Right cardiac atrium (tissue), 5 donors: ENCODE measurements around the gene ZNF140. TPM values are rescaled to one million over a fixed set of nuclear protein-coding genes. Genes with fewer than 3 reads are reported as not detected.

Experiments
- ATAC-seq, 2 donors: fragments of 200-7000 bp; cut with Tn5 transposase; one replicate each; pipeline versions ENCODE4 v1.8.0 to v1.9.1; 2020; ENCODE audit warnings: moderate library complexity in 2 of 2, mild to moderate bottlenecking in 1 of 2
- DNase-seq, 3 donors: peaks; one replicate each; pipeline ENCODE4 v3.0.0-alpha.2; 2020
- H3K27ac ChIP-seq: one replicate; pipeline ENCODE4 v1.5.1; 2013; ENCODE audit warnings: mild to moderate bottlenecking, low read length, control low read depth, moderate library complexity
- H3K27me3 ChIP-seq: one replicate; pipeline ENCODE4 v1.6.1; 2013; ENCODE audit not compliant: control insufficient read depth, insufficient read depth
- H3K4me1 ChIP-seq: one replicate; pipeline ENCODE4 v1.6.1; 2013; ENCODE audit warnings: low read length; ENCODE audit not compliant: control insufficient read depth, insufficient read depth
- H3K4me3 ChIP-seq: one replicate; pipeline ENCODE4 v1.5.1; 2013; ENCODE audit warnings: low read length, control low read depth
- H3K9me3 ChIP-seq: one replicate; pipeline ENCODE4 v1.6.1; 2013; ENCODE audit warnings: low read length; ENCODE audit not compliant: control insufficient read depth
- WGBS: extraction: QIAGEN DNeasy Blood & Tissue Kit; methylation state at CpG from one replicate; pipeline ENCODE4 v1.1.7; 2013; 5-methylcytosine and 5-hydroxymethylcytosine counted together
- intact Hi-C, 4 donors: fragments of 100-400 bp; cut with DNase I; formaldehyde crosslinking; loops; one replicate each; pipeline versions ENCODE4 v1.11.0 to v1.14.0; 2022 to 2023
- long read RNA-seq, 4 donors: library from polyadenylated mRNA; unstranded; transcript quantifications; one replicate each; pipeline ENCODE4 v2.0.0, GENCODE V29; 2020 to 2021
- polyA plus RNA-seq: library from polyadenylated mRNA; stranded (reverse); fragments of 200-250 nt; gene quantifications from one replicate; pipeline ENCODE4 v1.2.3, GENCODE V29; 2013
- total RNA-seq, 4 donors: library from RNA; stranded (reverse); fragmentation: NEBNext Ultra II Directional; extraction: Animal tissue kit (Norgen Biotek cat#: 25700); gene quantifications; one replicate each; pipeline ENCODE4 v1.2.1, GENCODE V29; 2021
- donor health status: healthy with polysubstance abuse.
- donor health status: DM: no; HTN: yes; CAD: no.
- donor health status: DM: no; HTN: no; CAD: no.
- donor health status: DM: no; HTN: yes; CAD: no; lungs with severe emphysema.
- donor health status: DM: yes; HTN: yes; CAD: no.

Gene ZNF140
- total RNA-seq (10 to 100 TPM in 2 of 4 donors, 1 to 10 TPM in 2; 8.5 to 10.7 (median 10.0) TPM), polyA plus RNA-seq (10.3 TPM)
- long read RNA-seq, donor 1, transcript ZNF140-205 (4 exons, 553 nt) = major isoform, 7 of 25 reads
- long read RNA-seq, donor 1, transcript ZNF140-209 (6 exons, 2,328 nt) = minor isoform, 5 of 25 reads
- long read RNA-seq, donor 1, partial matches to known transcripts = 0 of 25 reads
- long read RNA-seq, donor 1, other reads (novel, unspliced or antisense) = 11 of 25 reads
- long read RNA-seq, donor 2, partial matches to known transcripts = 0 of 2 reads
- long read RNA-seq, donor 2, other reads (novel, unspliced or antisense) = 0 of 2 reads
- long read RNA-seq, donor 3, transcript ZNF140-202 (5 exons, 3,550 nt) = major isoform, 23 of 53 reads
- long read RNA-seq, donor 3, transcript ZNF140-209 (6 exons, 2,328 nt) = minor isoform, 8 of 53 reads
- long read RNA-seq, donor 3, partial matches to known transcripts = 0 of 53 reads
- long read RNA-seq, donor 3, other reads (novel, unspliced or antisense) = 21 of 53 reads
- long read RNA-seq, donor 4, partial matches to known transcripts = 1 of 10 reads
- long read RNA-seq, donor 4, other reads (novel, unspliced or antisense) = 5 of 10 reads

DNA sequence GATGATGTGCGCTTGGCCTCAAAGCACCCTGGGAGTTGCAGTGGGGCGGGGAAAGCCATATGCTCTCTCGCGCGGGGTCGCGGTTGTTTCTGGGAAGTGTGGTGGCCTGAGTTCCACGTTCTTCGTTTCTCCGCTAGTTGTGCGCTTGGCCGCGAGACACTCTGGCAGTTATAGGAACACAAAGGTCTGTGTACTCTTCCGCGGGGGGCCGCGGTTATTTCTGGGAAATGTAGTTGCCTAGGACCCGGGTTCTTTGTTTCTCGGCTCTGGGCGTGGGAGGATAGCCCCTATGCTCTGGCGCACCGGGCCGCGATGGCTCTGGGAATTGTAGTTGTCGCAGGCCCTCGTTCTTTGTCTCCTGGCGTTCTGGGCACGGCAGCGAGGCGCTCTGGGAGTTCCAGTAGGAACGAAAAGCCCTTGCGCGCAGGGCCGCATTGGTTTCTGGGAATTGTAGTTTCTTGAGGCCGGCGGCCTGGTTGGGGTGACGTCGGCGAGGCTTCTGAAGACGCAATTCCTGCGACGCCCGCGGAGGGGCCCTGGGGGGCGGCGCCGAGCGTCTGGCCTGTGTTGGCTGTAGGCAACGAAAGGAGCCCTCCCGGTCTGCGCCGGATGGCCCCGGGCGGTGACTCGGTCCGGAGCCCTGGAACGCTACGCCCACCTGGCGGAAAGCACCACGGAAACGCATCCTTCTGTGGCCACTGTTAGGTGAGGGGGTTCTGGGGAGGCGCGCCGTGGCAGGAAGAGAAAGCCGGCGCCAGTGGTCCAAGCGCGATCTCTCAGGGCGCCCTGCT, at the start of gene ZNF140:
TSS of gene ZNF140 (plus strand) at position 556 of the 791 bp plus-strand sequence. CDS start 398 bp downstream, outside the sequence.
- peak within 1 kb of the TSS; percentile 66 for H3K4me3 ChIP-seq
- intact Hi-C loops = loop anchor here in 2 of 4 donors (5.0 kb wide), 2 partner anchors 43 to 47 kb away; partner anchors contain the start of gene ZNF84 (in 1 of the 2)
- WGBS = under 1% methylated on average over 69 of the region's 69 CpGs
- H3K27me3 ChIP-seq = no peaks in the 10 kb centered on the region
- ATAC-seq (peak; percentile 91 to 95), DNase-seq (peak; percentile 97 to 99 (median 98))
- peaks cover 11% of the 10 kb centered on the region for H3K9me3 ChIP-seq
- no peaks in the 10 kb centered on the region for H3K4me1 ChIP-seq
- peak within 1 kb of the TSS; percentile 100 for H3K27ac ChIP-seq

GRCh38 chr12:133037207-133038005, 43.3 kb upstream of the ZNF140 start, which contains the start of gene ZNF84:
Gene ZNF84 (plus strand): TSS chr12:133037509. CDS start chr12:133041468, 3,959 bp downstream.
- Histone ChIP-seq H3K4me3 (peak within 1 kb of the TSS; percentile 84), H3K4me1 (peaks cover 2% of the 10 kb centered on the region), H3K27ac (peak within 1 kb of the TSS; percentile 91), H3K9me3 (peaks cover 8% of the 10 kb centered on the region), H3K27me3 (no peaks in the 10 kb centered on the region)
- ATAC-seq = peak; percentile 99
- under 1% methylated on average over 103 of the region's 103 CpGs for WGBS
- intact Hi-C loops = loop anchor here in 1 of 4 donors (2.0 to 5.0 kb wide), 2 partner anchors 45 to 93 kb away; partner anchors contain the start of genes ZNF10, ZNF140 and ZNF891
- DNase-seq = peak; percentile 97 to 98 (median 98)

DNA sequence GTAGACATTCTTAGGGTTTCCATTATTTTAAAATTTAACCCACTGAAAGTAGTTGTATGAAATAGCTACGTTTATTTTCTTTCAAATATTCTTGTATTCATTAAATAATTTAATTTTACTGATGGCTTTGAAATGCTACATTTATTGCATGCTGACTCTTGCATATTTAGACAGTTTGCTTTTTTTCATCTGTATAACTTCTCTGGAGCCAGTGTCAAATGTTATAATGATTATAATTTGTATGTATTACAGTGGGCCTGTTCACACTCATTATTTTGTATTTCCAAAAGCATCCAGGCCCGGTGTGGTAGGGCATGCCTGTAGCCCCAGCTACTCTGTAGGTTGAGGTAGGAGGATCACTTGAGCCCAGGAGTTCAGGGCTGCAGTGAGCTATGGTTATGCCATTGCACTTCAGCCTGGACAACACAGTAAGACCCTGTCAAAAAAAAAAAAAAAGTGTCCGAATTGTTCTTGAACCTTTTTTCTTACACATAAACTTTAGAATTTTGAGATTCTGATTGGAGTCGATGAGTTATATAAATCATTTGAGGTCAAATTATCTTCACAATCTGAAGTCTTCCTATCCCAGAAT, 42.5 kb upstream of the ZNF140 start:
- peaks cover 8% of the 10 kb centered on the region for H3K9me3 ChIP-seq
- intact Hi-C loops = loop anchor here in 1 of 4 donors (5.0 kb wide), 1 partner anchor 44 kb away; the partner anchor contains the start of gene ZNF140
- WGBS = 50% methylated on average over 4 of the region's 4 CpGs

DNA sequence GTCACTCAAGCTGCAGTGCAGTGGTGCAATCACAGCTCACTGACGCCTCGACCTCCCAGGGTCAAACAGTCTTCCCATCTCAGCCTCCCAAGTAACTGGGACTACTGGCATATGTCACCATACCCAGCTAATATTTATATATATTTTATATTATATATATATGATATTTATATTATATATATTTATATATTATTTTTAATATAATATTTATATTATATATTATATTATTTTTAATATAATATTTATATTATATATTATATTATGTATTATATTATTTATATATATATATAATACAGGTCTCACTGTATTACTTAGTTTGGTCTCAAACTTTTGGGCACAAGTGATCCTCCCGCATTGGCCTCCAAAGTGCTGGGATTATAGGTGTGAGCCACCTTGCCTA, 34.0 kb upstream of the ZNF140 start:
- H3K4me3 ChIP-seq = peak overlapping the region; percentile 25
- peaks cover 37% of the 10 kb centered on the region for H3K9me3 ChIP-seq
- H3K27me3 ChIP-seq = no peaks in the 10 kb centered on the region
- DNase-seq (no peak), ATAC-seq (no peak)
- no peak overlapping the region for H3K27ac ChIP-seq
- WGBS = 97% methylated on average over 3 of the region's 3 CpGs
- no peaks in the 10 kb centered on the region for H3K4me1 ChIP-seq
- intact Hi-C loops = no loop called here

More for the DNA sequence above, 42.5 kb upstream of the ZNF140 start:
- Histone ChIP-seq H3K27ac (peak overlapping the region; percentile 43), H3K27me3 (no peaks in the 10 kb centered on the region), H3K4me1 (peaks cover 2% of the 10 kb centered on the region), H3K4me3 (peak overlapping the region; percentile 84)
- ATAC-seq = no peak
- DNase-seq = no peak

- DNase-seq = no peak
- ATAC-seq = no peak
- Histone ChIP-seq H3K27me3 (no peaks in the 10 kb centered on the region), H3K27ac (no peak overlapping the region), H3K4me3 (no peak overlapping the region), H3K9me3 (peaks cover 21% of the 10 kb centered on the region), H3K4me1 (no peaks in the 10 kb centered on the region)
- WGBS = 99% methylated on average over 5 of the region's 5 CpGs
- intact Hi-C loops = loop anchor here in 1 of 4 donors (5.0 kb wide), 1 partner anchor 50 kb away; no protein-coding TSS in a partner anchor
Measured at GRCh38 chr12:133057446-133057845, 23.3 kb upstream of the ZNF140 start.

GRCh38 chr12:133058203-133059113, 22.3 kb upstream of the ZNF140 start:
- no peak for DNase-seq
- intact Hi-C loops = loop anchor here in 1 of 4 donors (5.0 kb wide), 1 partner anchor 49 kb away; no protein-coding TSS in a partner anchor
- H3K4me1 ChIP-seq = no peaks in the 10 kb centered on the region
- H3K9me3 ChIP-seq = peaks cover 21% of the 10 kb centered on the region
- H3K27me3 ChIP-seq = no peaks in the 10 kb centered on the region
- WGBS = 96% methylated on average over 8 of the region's 8 CpGs
- no peak for ATAC-seq
- H3K4me3 ChIP-seq = peak overlapping the region; percentile 37
- no peak overlapping the region for H3K27ac ChIP-seq

- Histone ChIP-seq H3K27ac (no peak overlapping the region), H3K27me3 (no peaks in the 10 kb centered on the region), H3K9me3 (peaks cover 35% of the 10 kb centered on the region), H3K4me3 (no peak overlapping the region), H3K4me1 (no peaks in the 10 kb centered on the region)
- WGBS = 99% methylated on average over 1 of the region's 1 CpG
- intact Hi-C loops = no loop called here
- ATAC-seq = no peak
- DNase-seq = no peak
Measured at GRCh38 chr12:133061954-133062353, 18.8 kb upstream of the ZNF140 start.

DNA sequence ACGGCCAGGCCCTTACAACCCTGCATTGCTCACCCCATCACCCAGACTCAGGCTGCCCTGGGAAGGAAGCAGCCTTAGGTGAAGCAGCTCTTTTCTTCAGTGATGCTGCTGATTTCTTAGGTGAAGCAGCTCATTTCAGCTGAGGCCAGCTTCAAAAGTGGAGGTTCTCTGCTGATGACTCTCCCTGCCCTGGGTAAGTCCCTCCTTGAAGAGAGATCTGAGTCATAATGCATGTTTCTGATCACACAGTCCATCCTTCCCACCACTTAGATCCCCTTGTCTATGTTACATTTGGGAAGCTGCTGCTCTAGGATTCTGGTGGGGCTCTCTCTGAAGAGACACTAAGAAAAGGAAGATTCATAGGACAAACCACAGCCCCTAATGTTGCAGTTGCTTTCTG, 17.2 kb upstream of the ZNF140 start:
- Histone ChIP-seq H3K27ac (no peak overlapping the region), H3K4me3 (peak overlapping the region; percentile 29), H3K9me3 (peaks cover 31% of the 10 kb centered on the region), H3K27me3 (no peaks in the 10 kb centered on the region), H3K4me1 (no peaks in the 10 kb centered on the region)
- intact Hi-C loops = no loop called here
- no peak for ATAC-seq
- 95% methylated on average over 1 of the region's 1 CpG for WGBS
- no peak for DNase-seq

DNA sequence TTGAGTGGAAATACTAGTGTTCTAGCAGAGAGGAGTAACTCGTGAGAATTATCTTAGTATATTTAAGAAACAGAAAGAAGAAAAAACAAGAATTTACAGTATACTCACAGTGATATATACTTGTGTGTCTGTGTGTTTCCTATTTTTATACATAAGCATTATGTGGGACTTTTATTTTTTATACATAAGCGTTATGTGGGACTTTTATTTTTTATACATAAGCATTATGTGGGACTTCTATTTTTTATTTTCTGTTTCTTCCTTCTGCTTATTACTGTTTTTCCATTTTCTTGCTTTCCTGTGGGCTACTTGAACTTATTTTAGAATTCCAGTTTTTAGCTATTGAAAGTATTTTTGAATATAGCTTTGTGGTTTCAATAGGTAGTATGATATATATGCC, 6.9 kb upstream of the ZNF140 start:
- Histone ChIP-seq H3K9me3 (peaks cover 12% of the 10 kb centered on the region), H3K4me3 (no peak overlapping the region), H3K27me3 (no peaks in the 10 kb centered on the region), H3K27ac (no peak overlapping the region), H3K4me1 (no peaks in the 10 kb centered on the region)
- no peak for ATAC-seq
- DNase-seq = no peak
- intact Hi-C loops = no loop called here
- WGBS = 79% methylated on average over 2 of the region's 2 CpGs
